GM23338 (cell line): ENCODE results near the gene HARS1. TPM values are rescaled to one million over a fixed set of nuclear protein-coding genes. Genes with fewer than 3 reads are reported as not detected.

ENCODE experiments used
- ATAC-seq: fragments of 200-7000 bp; cut with Tn5 transposase; 3 replicates; pipeline ENCODE4 v1.9.1; 2020
- DNase-seq: peaks from one replicate; pipeline ENCODE4 v3.0.0-alpha.2; 2015; ENCODE audit warnings: low spot score
- H2AFZ ChIP-seq: fragments of 200-600 bp; sonication (generic); 2 replicates; pipeline ENCODE4 v1.8.0; 2016; ENCODE audit warnings: antibody characterized with exemption, mild to moderate bottlenecking, moderate library complexity
- H3F3A ChIP-seq: fragments of 200-600 bp; sonication (generic); replicated peaks from 2 replicates; pipeline ENCODE4 v1.8.0; 2017; ENCODE audit warnings: antibody characterized with exemption, mixed run types, low read depth
- H3K27ac ChIP-seq: fragments of 200-600 bp; sonication (generic); 2 replicates; pipeline ENCODE4 v1.6.1; 2016; ENCODE audit warnings: low read depth
- H3K27me3 ChIP-seq: fragments of 200-600 bp; sonication (generic); 2 replicates; pipeline ENCODE4 v1.8.0; 2016; ENCODE audit warnings: mild to moderate bottlenecking, mixed run types, moderate library complexity; ENCODE audit not compliant: insufficient read depth
- H3K36me3 ChIP-seq: fragments of 200-600 bp; sonication (generic); 2 replicates; pipeline ENCODE4 v1.8.0; 2016; ENCODE audit warnings: mild to moderate bottlenecking; ENCODE audit not compliant: insufficient read depth
- H3K4me1 ChIP-seq: fragments of 200-600 bp; sonication (generic); 2 replicates; pipeline ENCODE4 v1.8.0; 2016; ENCODE audit warnings: mild to moderate bottlenecking, moderate library complexity; ENCODE audit not compliant: insufficient read depth
- H3K4me2 ChIP-seq: fragments of 200-600 bp; sonication (generic); 2 replicates; pipeline ENCODE4 v1.7.1; 2017; ENCODE audit warnings: mixed run types
- H3K4me3 ChIP-seq: fragments of 200-600 bp; sonication (generic); 2 replicates; pipeline ENCODE4 v1.6.1; 2016; ENCODE audit warnings: mixed run types
- H3K79me2 ChIP-seq: fragments of 200-600 bp; sonication (generic); replicated peaks from 2 replicates; pipeline ENCODE4 v1.8.0; 2017; ENCODE audit warnings: mild to moderate bottlenecking; ENCODE audit not compliant: insufficient read depth
- H3K9me2 ChIP-seq: fragments of 200-600 bp; sonication (generic); 2 replicates; pipeline ENCODE4 v1.8.0; 2017; ENCODE audit not compliant: insufficient read depth
- H4K20me1 ChIP-seq: fragments of 200-600 bp; sonication (generic); replicated peaks from 2 replicates; pipeline ENCODE4 v1.8.0; 2017; ENCODE audit warnings: mild to moderate bottlenecking; ENCODE audit not compliant: insufficient read depth
- H3K27ac Mint-ChIP-seq: 2 replicates; pipeline ENCODE4 v1.8.0; 2020; ENCODE audit warnings: inconsistent platforms, mild to moderate bottlenecking, moderate library complexity, mixed read lengths
- H3K27me3 Mint-ChIP-seq: 3 replicates; pipeline ENCODE4 v1.8.0; 2022; ENCODE audit warnings: low read depth, mild to moderate bottlenecking, moderate library complexity, mixed read lengths, inconsistent platforms; ENCODE audit not compliant: insufficient read depth, poor library complexity
- H3K36me3 Mint-ChIP-seq: 3 replicates; pipeline ENCODE4 v1.8.0; 2021; ENCODE audit warnings: low read depth, mild to moderate bottlenecking, inconsistent platforms, moderate library complexity, mixed read lengths
- H3K4me1 Mint-ChIP-seq: 3 replicates; pipeline ENCODE4 v1.8.0; 2020; ENCODE audit warnings: mild to moderate bottlenecking, inconsistent platforms, mixed read lengths
- H3K4me3 Mint-ChIP-seq: 3 replicates; pipeline ENCODE4 v1.8.0; 2021; ENCODE audit warnings: moderate library complexity, mild to moderate bottlenecking, inconsistent platforms, mixed read lengths
- H3K9me3 Mint-ChIP-seq: 3 replicates; pipeline ENCODE4 v1.8.0; 2020; ENCODE audit warnings: moderate library complexity, mild to moderate bottlenecking, inconsistent platforms, mixed read lengths
- CREB1 ChIP-seq: fragments of 250-450 bp; sonication (Bioruptor Pico); IDR thresholded peaks from 2 replicates; pipeline ENCODE4 v1.5.0; 2020; ENCODE audit warnings: low read depth, mild to moderate bottlenecking, moderate library complexity
- EZH2 ChIP-seq: fragments of 200-600 bp; sonication (generic); IDR thresholded peaks from one replicate; pipeline ENCODE4 v1.8.0; 2017; ENCODE audit warnings: antibody characterized with exemption, mild to moderate bottlenecking, low read depth; ENCODE audit not compliant: unreplicated experiment
- EZH2phosphoT487 ChIP-seq: fragments of 200-600 bp; sonication (generic); IDR thresholded peaks from one replicate; pipeline ENCODE4 v1.8.1; 2018; ENCODE audit warnings: antibody characterized with exemption; ENCODE audit not compliant: unreplicated experiment
- JUNB ChIP-seq: IDR thresholded peaks from one replicate; pipeline ENCODE4 v1.6.1; 2016; ENCODE audit warnings: antibody characterized with exemption; ENCODE audit not compliant: unreplicated experiment
- NANOG ChIP-seq: IDR thresholded peaks from 2 replicates; pipeline ENCODE4 v1.6.1; 2016; ENCODE audit warnings: antibody characterized with exemption, borderline replicate concordance
- POLR2AphosphoS5 ChIP-seq: IDR thresholded peaks from 2 replicates; pipeline ENCODE4 v1.6.1; 2016; ENCODE audit warnings: antibody characterized with exemption, low read depth
- ZNF331 ChIP-seq: fragments of 250-450 bp; sonication (Bioruptor Pico); IDR thresholded peaks from 2 replicates; pipeline ENCODE4 v1.5.0; 2020; ENCODE audit warnings: low read depth, mild to moderate bottlenecking, moderate library complexity
- ZNF462 ChIP-seq: fragments of 250-450 bp; sonication (Bioruptor Pico); IDR thresholded peaks from 2 replicates; pipeline ENCODE4 v1.5.0; 2020; ENCODE audit warnings: mild to moderate bottlenecking, moderate library complexity
- polyA plus RNA-seq: library from polyadenylated mRNA; unstranded; fragments of >200 nt; fragmentation: Nextera tagmentation; extraction: Ambion mirVana; gene quantifications from 2 replicates; pipeline ENCODE4 v1.2.1, GENCODE V29; 2016
- total RNA-seq: library from RNA; depleted of rRNA; stranded (reverse); fragments of >200 nt; shearing (Covaris generic); gene quantifications from 2 replicates; pipeline ENCODE4 v1.2.3, GENCODE V29; 2014
- TF ChIP-seq, protein P1 (sequence below): IDR thresholded peaks from 2 replicates; pipeline ENCODE4 v1.6.1; 2016; ENCODE audit warnings: antibody characterized with exemption
- TF ChIP-seq, protein P2 (sequence below): IDR thresholded peaks from one replicate; pipeline ENCODE4 v1.6.1; 2018; ENCODE audit warnings: antibody characterized with exemption; ENCODE audit not compliant: unreplicated experiment
- TF ChIP-seq, protein P3 (sequence below), 2 experiments: fragments of 200-600 bp in 1 of 2; sonication (generic) in 1 of 2; conservative IDR thresholded peaks; 2 replicates each; pipeline versions ENCODE4 v1.5.1 to v1.6.1; 2016 to 2017; ENCODE audit warnings: antibody characterized with exemption in 2 of 2, low read depth in 2 of 2, mild to moderate bottlenecking in 2 of 2, moderate library complexity in 1 of 2

Gene HARS1
- total and polyA plus RNA-seq, 2 experiments from 2014 or later: 51.6 to 57.8 TPM

DNA sequence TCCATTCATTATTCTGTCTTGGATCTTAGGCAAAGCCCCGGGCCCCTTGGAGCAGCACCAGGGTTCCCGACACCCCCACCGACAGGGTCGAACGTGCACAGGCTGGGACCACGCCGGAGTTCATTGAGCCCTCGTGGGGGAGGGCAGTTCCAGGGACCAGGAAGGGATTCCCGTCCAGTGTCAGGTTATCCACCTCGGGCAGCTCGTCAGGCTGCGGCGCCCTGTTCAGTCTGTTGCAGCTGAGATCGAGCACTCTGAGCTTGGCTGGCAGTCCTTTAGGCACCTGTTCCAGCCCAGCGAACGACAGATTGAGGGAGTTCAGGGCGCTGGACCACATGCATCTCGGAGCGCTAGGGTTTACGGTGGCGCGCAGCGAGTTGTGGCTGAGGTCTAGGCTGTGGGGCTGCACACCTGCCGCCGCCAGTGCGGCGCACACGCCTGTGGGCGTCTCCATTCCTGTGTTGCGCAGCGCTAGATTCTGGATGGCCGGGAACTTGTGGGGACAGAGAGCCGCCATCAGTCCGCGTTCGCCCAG is 59.3 kb downstream of the HARS1 start (continued):
- TF ChIP-seq, protein P1, sequence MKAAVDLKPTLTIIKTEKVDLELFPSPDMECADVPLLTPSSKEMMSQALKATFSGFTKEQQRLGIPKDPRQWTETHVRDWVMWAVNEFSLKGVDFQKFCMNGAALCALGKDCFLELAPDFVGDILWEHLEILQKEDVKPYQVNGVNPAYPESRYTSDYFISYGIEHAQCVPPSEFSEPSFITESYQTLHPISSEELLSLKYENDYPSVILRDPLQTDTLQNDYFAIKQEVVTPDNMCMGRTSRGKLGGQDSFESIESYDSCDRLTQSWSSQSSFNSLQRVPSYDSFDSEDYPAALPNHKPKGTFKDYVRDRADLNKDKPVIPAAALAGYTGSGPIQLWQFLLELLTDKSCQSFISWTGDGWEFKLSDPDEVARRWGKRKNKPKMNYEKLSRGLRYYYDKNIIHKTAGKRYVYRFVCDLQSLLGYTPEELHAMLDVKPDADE: no peak
- no peak for TF ChIP-seq CREB1 (CRISPR knock-in tag)
- TF ChIP-seq, protein P2, sequence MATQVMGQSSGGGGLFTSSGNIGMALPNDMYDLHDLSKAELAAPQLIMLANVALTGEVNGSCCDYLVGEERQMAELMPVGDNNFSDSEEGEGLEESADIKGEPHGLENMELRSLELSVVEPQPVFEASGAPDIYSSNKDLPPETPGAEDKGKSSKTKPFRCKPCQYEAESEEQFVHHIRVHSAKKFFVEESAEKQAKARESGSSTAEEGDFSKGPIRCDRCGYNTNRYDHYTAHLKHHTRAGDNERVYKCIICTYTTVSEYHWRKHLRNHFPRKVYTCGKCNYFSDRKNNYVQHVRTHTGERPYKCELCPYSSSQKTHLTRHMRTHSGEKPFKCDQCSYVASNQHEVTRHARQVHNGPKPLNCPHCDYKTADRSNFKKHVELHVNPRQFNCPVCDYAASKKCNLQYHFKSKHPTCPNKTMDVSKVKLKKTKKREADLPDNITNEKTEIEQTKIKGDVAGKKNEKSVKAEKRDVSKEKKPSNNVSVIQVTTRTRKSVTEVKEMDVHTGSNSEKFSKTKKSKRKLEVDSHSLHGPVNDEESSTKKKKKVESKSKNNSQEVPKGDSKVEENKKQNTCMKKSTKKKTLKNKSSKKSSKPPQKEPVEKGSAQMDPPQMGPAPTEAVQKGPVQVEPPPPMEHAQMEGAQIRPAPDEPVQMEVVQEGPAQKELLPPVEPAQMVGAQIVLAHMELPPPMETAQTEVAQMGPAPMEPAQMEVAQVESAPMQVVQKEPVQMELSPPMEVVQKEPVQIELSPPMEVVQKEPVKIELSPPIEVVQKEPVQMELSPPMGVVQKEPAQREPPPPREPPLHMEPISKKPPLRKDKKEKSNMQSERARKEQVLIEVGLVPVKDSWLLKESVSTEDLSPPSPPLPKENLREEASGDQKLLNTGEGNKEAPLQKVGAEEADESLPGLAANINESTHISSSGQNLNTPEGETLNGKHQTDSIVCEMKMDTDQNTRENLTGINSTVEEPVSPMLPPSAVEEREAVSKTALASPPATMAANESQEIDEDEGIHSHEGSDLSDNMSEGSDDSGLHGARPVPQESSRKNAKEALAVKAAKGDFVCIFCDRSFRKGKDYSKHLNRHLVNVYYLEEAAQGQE: no peak

- peaks cover 39% of the 10 kb centered on the region for H3K27me3 ChIP-seq
- peaks cover 6% of the 10 kb centered on the region; the same call in 1 of the 2 replicates for H3K36me3 ChIP-seq
- no peak overlapping the region for H3K4me3 ChIP-seq
- peaks cover 25% of the 10 kb centered on the region for H3K27me3 Mint-ChIP-seq
- H3K4me1 Mint-ChIP-seq: no peaks in the 10 kb centered on the region; the same call in 2 of the 3 replicates
- H3K79me2 ChIP-seq: no peaks in the 10 kb centered on the region
- no peaks in the 10 kb centered on the region for H4K20me1 ChIP-seq
- H3K36me3 Mint-ChIP-seq: peaks cover 11% of the 10 kb centered on the region; the same call in 2 of the 3 replicates
- no peak overlapping the region for H3K4me2 ChIP-seq
- DNase-seq (no peak), ATAC-seq (no peak)
- peaks cover 54% of the 10 kb centered on the region for H3K9me3 Mint-ChIP-seq
- H3K4me3 Mint-ChIP-seq: no peak overlapping the region
- H3K4me1 ChIP-seq: no peaks in the 10 kb centered on the region
- no peaks in the 10 kb centered on the region for H3F3A ChIP-seq
- no peak overlapping the region for H2AFZ ChIP-seq
- H3K27ac Mint-ChIP-seq: no peak overlapping the region
- H3K27ac ChIP-seq: no peak overlapping the region
- H3K9me2 ChIP-seq: 0 out of 2 replicates have a peak, but pooled peaks cover 3% of the 10 kb centered on the region
- TF ChIP-seq, protein P1: no peak
- TF ChIP-seq POLR2AphosphoS5: no peak
- no peak for TF ChIP-seq EZH2phosphoT487
- TF ChIP-seq NANOG: no peak
- TF ChIP-seq, protein P3, sequence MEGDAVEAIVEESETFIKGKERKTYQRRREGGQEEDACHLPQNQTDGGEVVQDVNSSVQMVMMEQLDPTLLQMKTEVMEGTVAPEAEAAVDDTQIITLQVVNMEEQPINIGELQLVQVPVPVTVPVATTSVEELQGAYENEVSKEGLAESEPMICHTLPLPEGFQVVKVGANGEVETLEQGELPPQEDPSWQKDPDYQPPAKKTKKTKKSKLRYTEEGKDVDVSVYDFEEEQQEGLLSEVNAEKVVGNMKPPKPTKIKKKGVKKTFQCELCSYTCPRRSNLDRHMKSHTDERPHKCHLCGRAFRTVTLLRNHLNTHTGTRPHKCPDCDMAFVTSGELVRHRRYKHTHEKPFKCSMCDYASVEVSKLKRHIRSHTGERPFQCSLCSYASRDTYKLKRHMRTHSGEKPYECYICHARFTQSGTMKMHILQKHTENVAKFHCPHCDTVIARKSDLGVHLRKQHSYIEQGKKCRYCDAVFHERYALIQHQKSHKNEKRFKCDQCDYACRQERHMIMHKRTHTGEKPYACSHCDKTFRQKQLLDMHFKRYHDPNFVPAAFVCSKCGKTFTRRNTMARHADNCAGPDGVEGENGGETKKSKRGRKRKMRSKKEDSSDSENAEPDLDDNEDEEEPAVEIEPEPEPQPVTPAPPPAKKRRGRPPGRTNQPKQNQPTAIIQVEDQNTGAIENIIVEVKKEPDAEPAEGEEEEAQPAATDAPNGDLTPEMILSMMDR (conservative IDR thresholded peaks at IDR 0.05; ENCODE audit: low read depth in 2 of 2): no peak
- no peak for TF ChIP-seq JUNB
- TF ChIP-seq ZNF462 (CRISPR knock-in tag): no peak
- TF ChIP-seq ZNF331 (CRISPR knock-in tag): no peak
- no peak for TF ChIP-seq EZH2
Observed at GRCh38 chr5:140631036-140631417, 60.1 kb downstream of the HARS1 start.
